Fibroblast of skin of scalp (primary cell): ENCODE data around the gene CCDC89.

Source experiments
- DNase-seq: peaks from one replicate; pipeline ENCODE4 v3.0.0-alpha.2; 2013

Gene CCDC89

DNA sequence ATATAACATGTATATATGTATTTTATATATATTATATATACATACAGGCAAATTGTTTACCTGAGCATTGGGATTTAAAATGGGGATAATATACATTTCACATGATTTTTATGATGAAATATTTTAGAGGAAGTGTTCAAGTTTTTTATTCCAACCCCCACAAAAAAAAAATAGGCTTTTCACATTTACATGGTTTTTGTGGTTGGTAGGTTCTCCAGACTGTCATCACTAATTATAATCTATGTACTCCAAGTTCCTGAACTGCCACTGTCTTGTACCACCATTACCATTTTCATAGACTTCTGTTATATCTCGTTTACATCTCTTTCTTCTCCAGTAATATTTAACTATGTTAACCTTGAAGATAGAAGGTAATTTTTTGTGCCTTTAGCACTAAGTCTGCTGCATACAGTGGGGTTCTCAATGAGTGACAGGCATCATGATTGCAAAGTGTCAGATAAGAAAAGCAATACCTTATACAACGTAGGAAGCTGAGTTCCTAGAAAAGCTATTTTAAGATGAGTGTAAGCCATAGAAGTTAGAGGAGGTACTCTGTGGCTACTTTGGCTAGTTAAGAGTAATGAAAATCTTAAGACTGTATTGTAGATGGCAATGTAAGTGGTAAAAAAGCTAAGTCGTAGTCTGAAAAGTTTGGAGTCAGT, 33.1 kb downstream of the CCDC89 start:
- no peak for DNase-seq

DNA sequence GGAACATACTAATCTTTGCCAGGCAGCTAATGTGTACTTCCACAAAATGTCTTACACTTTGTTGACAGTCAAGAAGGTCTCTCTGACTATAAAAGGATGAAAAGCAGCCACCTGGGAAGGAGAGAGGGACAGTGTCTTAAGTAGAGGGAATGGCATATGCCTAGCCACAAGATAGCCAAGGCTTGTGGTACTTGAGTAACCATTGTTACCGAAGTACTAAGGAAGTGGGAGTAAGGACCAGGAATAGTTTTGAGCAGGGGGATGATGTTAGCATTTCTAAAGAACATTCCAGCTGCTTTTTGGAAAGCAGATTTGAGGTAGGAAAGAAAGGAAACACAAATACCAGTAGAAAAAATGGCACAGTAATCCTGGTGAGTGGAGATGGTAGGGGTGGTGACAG, 34.9 kb downstream of the CCDC89 start:
- DNase-seq = no peak

DNA sequence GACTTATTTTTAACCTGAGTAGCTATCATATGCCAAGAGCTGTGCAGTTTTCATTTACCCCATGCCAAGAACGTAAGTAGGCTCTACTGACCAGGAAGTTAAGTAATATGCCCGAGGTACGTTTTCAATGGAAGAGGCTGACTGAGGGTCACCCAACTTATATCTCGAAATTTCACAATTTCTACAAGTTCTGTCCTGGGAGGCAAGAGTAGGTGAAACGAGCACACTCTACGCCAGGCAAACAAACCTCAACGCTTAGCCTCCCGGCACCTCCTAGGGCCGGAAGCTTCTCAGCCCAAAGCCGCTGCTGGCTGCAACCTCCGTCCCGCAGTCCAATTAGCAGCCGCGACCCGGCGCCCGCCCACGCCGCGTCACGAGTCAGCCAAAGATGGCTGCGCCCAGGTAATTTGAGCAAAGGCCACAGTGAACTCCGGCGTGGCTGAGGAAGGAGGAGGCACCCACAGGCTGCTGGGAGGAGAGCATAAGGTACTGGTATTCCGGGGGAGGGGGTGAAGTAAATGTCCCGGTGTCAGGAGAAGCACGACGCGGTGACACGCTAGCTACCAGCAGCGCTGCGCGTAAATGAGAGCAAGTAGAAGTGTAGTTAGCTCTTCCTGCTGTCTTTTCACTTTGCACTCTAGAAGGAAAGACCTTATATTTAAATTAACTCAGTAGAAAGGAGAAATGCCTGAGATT, 38.2 kb downstream of the CCDC89 start, which contains the start of gene TMEM126A:
Gene TMEM126A, plus strand, starts transcription at position 364 of the 696 bp plus-strand sequence. CDS start 2,289 bp downstream, outside the sequence.
- peak; percentile 81 for DNase-seq

DNA sequence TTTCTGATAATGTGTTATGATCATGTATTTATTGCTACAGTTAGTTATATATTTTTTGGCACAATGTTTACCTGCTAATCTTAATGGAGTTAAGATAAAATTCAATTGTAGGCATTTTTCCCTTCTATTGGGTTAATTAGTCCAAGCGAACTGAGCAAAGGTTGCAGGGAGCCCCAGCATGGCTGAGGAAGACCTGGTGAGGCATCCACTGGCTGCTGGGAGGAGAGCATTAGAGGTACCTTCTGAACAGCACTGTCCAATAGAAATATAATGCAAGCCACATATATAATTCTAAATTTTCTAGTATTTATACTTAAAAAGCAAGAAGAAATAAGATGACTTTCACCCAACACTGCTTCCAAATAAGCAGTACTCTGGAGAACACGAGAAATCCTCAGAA, 38.9 kb downstream of the CCDC89 start:
- no peak for DNase-seq

DNA sequence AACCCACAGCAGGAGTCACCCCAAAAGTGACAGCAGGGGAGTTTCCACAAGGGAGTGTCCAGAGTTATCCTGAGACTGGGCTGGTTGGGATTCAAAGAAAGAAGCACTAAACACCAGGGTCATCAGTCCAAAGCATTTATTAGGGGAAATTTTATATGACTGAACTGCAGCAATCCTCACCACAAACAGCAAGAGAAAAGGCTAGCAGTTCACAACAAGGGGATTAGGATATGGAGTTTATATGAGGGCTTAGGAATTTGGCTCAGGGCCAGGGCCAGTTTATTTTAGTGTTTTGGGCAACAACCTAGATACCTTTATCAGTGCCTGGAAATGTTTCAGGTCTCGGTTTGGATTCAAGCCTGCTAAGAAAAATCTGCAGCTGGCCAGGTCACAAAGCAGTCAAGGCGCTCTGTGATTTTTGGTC, 42.8 kb downstream of the CCDC89 start:
- DNase-seq = no peak

DNA sequence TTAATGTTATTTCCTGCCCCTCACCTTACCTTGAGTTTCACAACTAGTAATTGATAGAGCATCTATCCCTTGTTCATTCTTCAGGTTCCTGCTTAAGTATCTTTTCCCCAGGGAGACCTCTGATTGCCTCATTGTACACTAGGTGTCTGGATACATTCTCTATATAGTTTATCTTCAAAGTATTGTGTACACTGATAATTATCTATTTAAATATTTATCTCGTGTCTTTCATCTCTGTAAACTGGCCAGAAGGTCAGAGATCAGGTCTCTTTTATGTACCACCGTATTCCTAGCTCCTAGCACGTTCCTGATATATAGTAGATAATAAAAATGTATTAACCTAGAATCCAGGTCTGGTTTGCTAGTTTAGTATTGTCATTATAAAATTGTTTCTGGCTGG, 51.2 kb downstream of the CCDC89 start:
- no peak for DNase-seq
